GM12891 (cell line): ENCODE data around the gene HMGXB3.

ENCODE experiments used
- POLR2A ChIP-seq: IDR thresholded peaks from 2 replicates; pipeline ENCODE4 v1.6.1; 2011; ENCODE audit warnings: low read depth, low read length, control low read depth
- POLR2AphosphoS5 ChIP-seq: IDR thresholded peaks from 2 replicates; pipeline ENCODE4 v1.6.1; 2011; ENCODE audit warnings: low read depth, low read length, control low read depth

GRCh38 chr5:150036513-150036912 is 36.0 kb downstream of the HMGXB3 start:
- TF ChIP-seq POLR2A: no peak
- TF ChIP-seq POLR2AphosphoS5: no peak
